GM12878 (cell line): ENCODE results near the gene DLEC1. TPM values are rescaled to one million over a fixed set of nuclear protein-coding genes. Genes with fewer than 3 reads are reported as not detected.

Source experiments
- ATAC-seq: fragments of 200-7000 bp; cut with Tn5 transposase; 3 replicates; pipeline ENCODE4 v1.9.1; 2020; ENCODE audit warnings: mild to moderate bottlenecking, moderate library complexity
- BruUV-seq: library from RNA; stranded (reverse); fragments of 400-500 nt; replicated peaks from 2 replicates; lab custom pipeline; 2021; lab: Mats Ljungman, UMichigan
- CTCF ChIA-PET: fragments of 300-600 bp; sonication (Branson Sonifier 250); formaldehyde crosslinking; extraction: SDS; loops from one replicate; lab custom pipeline; 2021; ENCODE audit warnings: inconsistent platforms; lab: Yijun Ruan, JAX
- POLR2A ChIA-PET: fragments of 350-600 bp; formaldehyde crosslinking; extraction: SDS; loops from one replicate; lab custom pipeline; 2021; ENCODE audit warnings: inconsistent platforms; lab: Charles Lee
- RAD21 ChIA-PET: fragments of 300-600 bp; sonication (Branson Sonifier 250); formaldehyde crosslinking; loops from one replicate; lab custom pipeline; 2023; ENCODE audit warnings: antibody characterized with exemption; ENCODE audit not compliant: unreplicated experiment; lab: Charles Lee
- SMC1A ChIA-PET: fragments of 300-600 bp; sonication (Branson Sonifier 250); formaldehyde crosslinking; loops from one replicate; lab custom pipeline; 2023; ENCODE audit not compliant: unreplicated experiment, uncharacterized antibody; lab: Charles Lee
- DNase-seq: peaks from one replicate; pipeline ENCODE4 v3.0.0-alpha.2; 2011; ENCODE audit warnings: low read depth, low spot score
- FAIRE-seq: peaks from 3 replicates; lab custom pipeline; 2011; peaks lifted over from hg19 to GRCh38; lab: Jason Lieb, UNC
- H2AFZ ChIP-seq: 2 replicates; pipeline ENCODE4 v1.6.0; 2011; ENCODE audit warnings: low read depth, low read length, control low read depth; ENCODE audit not compliant: control insufficient read depth
- H3K27ac ChIP-seq: 2 replicates; pipeline ENCODE4 v1.5.1; 2011; ENCODE audit warnings: control low read depth; ENCODE audit not compliant: control insufficient read depth, insufficient read depth
- H3K27me3 ChIP-seq, 2 experiments: replicated peaks in 1 of 2; 2 replicates each; pipeline versions ENCODE4 v1.6.0 to v1.6.1; 2011; ENCODE audit warnings: low read length in 1 of 2; ENCODE audit not compliant: control insufficient read depth in 2 of 2, insufficient read depth in 2 of 2
- H3K36me3 ChIP-seq, 2 experiments: 2 replicates each; pipeline ENCODE4 v1.5.1; 2011; ENCODE audit warnings: low read length in 1 of 2; ENCODE audit not compliant: control insufficient read depth in 2 of 2, insufficient read depth in 2 of 2
- H3K4me1 ChIP-seq: 2 replicates; pipeline ENCODE4 v1.6.1; 2011; ENCODE audit warnings: mild to moderate bottlenecking, low read length, moderate library complexity, mixed read lengths; ENCODE audit not compliant: control insufficient read depth, insufficient read depth
- H3K4me2 ChIP-seq: 2 replicates; pipeline ENCODE4 v1.6.0; 2011; ENCODE audit warnings: control low read depth; ENCODE audit not compliant: control insufficient read depth, insufficient read depth
- H3K4me3 ChIP-seq: fragments of 200-600 bp; sonication (generic); 2 replicates; pipeline ENCODE4 v1.5.1; 2016
- H3K79me2 ChIP-seq: 2 replicates; pipeline ENCODE4 v1.6.0; 2011; ENCODE audit warnings: low read length; ENCODE audit not compliant: control insufficient read depth, insufficient read depth
- H3K9ac ChIP-seq: 2 replicates; pipeline ENCODE4 v1.8.0; 2011; ENCODE audit warnings: low read length, control low read depth, mixed read lengths; ENCODE audit not compliant: control insufficient read depth, insufficient read depth
- H3K9me3 ChIP-seq: replicated peaks from 3 replicates; pipeline ENCODE4 v1.5.1; 2011; ENCODE audit warnings: mild to moderate bottlenecking, low read length; ENCODE audit not compliant: control insufficient read depth, insufficient read depth
- H4K20me1 ChIP-seq: 2 replicates; pipeline ENCODE4 v1.6.0; 2011; ENCODE audit not compliant: control insufficient read depth, insufficient read depth
- IRF5 ChIP-seq: fragments of 450-650 bp; IDR thresholded peaks from 2 replicates; pipeline ENCODE4 v1.6.1; 2017; ENCODE audit warnings: borderline replicate concordance
- LARP7 ChIP-seq: fragments of 450-650 bp; IDR thresholded peaks from 2 replicates; pipeline ENCODE4 v1.6.1; 2017; ENCODE audit warnings: mild to moderate bottlenecking
- RELA ChIP-seq: fragments of 450-650 bp; IDR thresholded peaks from 2 replicates; pipeline ENCODE4 v1.8.0; 2014; ENCODE audit warnings: borderline replicate concordance; ENCODE audit not compliant: partially characterized antibody
- SRF ChIP-seq, 2 experiments: IDR thresholded peaks; 2 replicates each; pipeline ENCODE4 v1.6.1; 2011; ENCODE audit warnings: low read depth in 2 of 2, low read length in 2 of 2, mild to moderate bottlenecking in 1 of 2, moderate library complexity in 1 of 2
- WGBS: methylation state at CpG from one replicate; pipeline ENCODE4 v1.1.6; 2016; ENCODE audit warnings: low lambda C conversion rate; ENCODE audit not compliant: insufficient replicate concordance, insufficient coverage; ENCODE audit errors: missing lambda C conversion rate; 5-methylcytosine and 5-hydroxymethylcytosine counted together
- in situ Hi-C: fragments of 300-500 bp; cut with MboI; formaldehyde crosslinking; loops from 9 replicates; pipeline ENCODE4 v1.14.3; 2018; ENCODE audit warnings: mixed read lengths
- intact Hi-C: fragments of 100-400 bp; cut with micrococcal nuclease; formaldehyde crosslinking; loops from one replicate; pipeline ENCODE4 v1.14.2; 2022; ENCODE audit not compliant: unreplicated experiment
- polyA plus RNA-seq, 11 experiments: library from polyadenylated mRNA; depleted of rRNA in 4 of 11; unstranded in 6 of 11; stranded (reverse) in 5 of 11; fragments of >200 nt; fragmentation: Nextera tagmentation in 4 of 11; fragmentation: Illumina TruSeq in 1 of 11; extraction: Ambion mirVana in 4 of 11; extraction: Trizol in 1 of 11; gene quantifications; 1 replicate in 1 of 11; 2 replicates in 10 of 11; pipeline versions ENCODE4 v1.2.1 to v1.2.3, GENCODE V29; 2011 to 2016; ENCODE audit warnings: inconsistent platforms in 2 of 11, missing spikeins in 2 of 11, low read depth in 1 of 11
- total RNA-seq, 4 experiments: library from RNA; depleted of rRNA in 3 of 4; stranded (reverse); fragments of >200 nt in 3 of 4; fragmentation: Illumina TruSeq in 1 of 4; extraction: Trizol in 1 of 4; gene quantifications; 2 replicates each; pipeline versions ENCODE4 v1.2.1 to v1.2.3, GENCODE V29; 2013 to 2021

DLEC1 gene
- total and polyA plus RNA-seq, 10 of the 15 experiments (the other 5 are each of a cell fraction or from before 2014, with no cell fraction given): 0.03 to 0.29 (median 0.07) TPM; not detected in 3

- no TSS peak for BruUV-seq
- DNase-seq (no peak), ATAC-seq (no peak), FAIRE-seq (no peak)
- CTCF ChIA-PET: no interaction called here
- TF ChIP-seq RELA (no peak), SRF (IDR thresholded peaks at IDR 0.05; ENCODE audit: low read depth in 2 of 2, low read length in 2 of 2) (no peak), IRF5 (no peak), LARP7 (no peak)
- Histone ChIP-seq H3K79me2 (no peaks in the 10 kb centered on the region), H3K4me2 (no peak overlapping the region), H3K4me1 (peaks cover 6% of the 10 kb centered on the region; the same call in 1 of the 2 replicates), H3K9me3 (no peaks in the 10 kb centered on the region), H3K9ac (no peak overlapping the region), H3K27ac (no peak overlapping the region), H4K20me1 (no peaks in the 10 kb centered on the region), H2AFZ (no peak overlapping the region), H3K27me3 (no peaks in the 10 kb centered on the region; a peak in 1 of 4 replicates), H3K36me3 (no peaks in the 10 kb centered on the region; a peak in 1 of 4 replicates), H3K4me3 (no peak overlapping the region)
- SMC1A ChIA-PET: no interaction called here
- intact Hi-C loops: no loop called here
- RAD21 ChIA-PET: no interaction called here
- in situ Hi-C loops: no loop called here
- WGBS: 48% methylated on average over 13 of the region's 13 CpGs
- POLR2A ChIA-PET: interaction anchor here (0.6 to 0.8 kb wide), 2 partner anchors 23 to 168 kb away, joined by 3 to 5 read pairs; partner anchors contain the start of genes ACAA1 and SLC22A14
Measured at GRCh38 chr3:38114052-38114874, 75.3 kb downstream of the DLEC1 start.
